ENCODE results near the gene CTXN3. TPM values are rescaled to one million over a fixed set of nuclear protein-coding genes. Genes with fewer than 3 reads are reported as not detected.

The CTXN3 gene
- total and polyA plus RNA-seq, 2 donors (not counting 3 experiments of a cell fraction or from before 2014, with no cell fraction given) = not detected

DNA sequence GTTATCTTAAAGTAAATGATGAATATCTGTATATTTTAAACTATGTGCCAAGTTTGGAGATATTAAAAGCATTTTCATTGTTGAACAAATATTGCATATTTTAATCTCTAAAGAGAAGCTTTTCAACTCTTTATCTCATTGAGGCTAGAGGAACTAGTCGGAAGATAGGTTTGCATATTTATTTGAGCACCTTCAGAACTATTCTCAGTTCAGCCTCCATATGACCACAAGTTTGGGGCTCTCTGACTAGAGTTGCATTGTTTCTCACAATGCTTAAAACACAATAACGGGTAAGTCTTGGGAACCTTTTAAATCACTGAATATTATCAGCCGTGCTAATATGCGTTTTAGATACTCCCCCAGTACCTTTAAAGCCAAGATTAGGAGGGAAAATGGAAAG, 47.3 kb upstream of the CTXN3 start:
- no peak overlapping the region for H3K9ac ChIP-seq (replicated peaks; ENCODE audit: extremely low read depth, insufficient read depth, low read length)
- ChIA-PET POLR2A (no interaction called here), CTCF (no interaction called here)
- H3K27me3 ChIP-seq (ENCODE audit: control insufficient read depth in 2 of 2, insufficient read depth in 2 of 2, low read length in 2 of 2) = peaks cover 0 to 2% of the 10 kb centered on the region in 2 experiments
- BruUV-seq (replicated peaks) = no TSS peak
- dilution Hi-C loops (cut with MboI; ENCODE audit: extremely low pct_ligation_motif_present, low sequenced_read_pairs) (no loop called here), intact Hi-C loops (cut with micrococcal nuclease) (no loop called here)
- no peak for DNase-seq (ENCODE audit: low read depth, low spot score)
- no peaks in the 10 kb centered on the region for H3K79me2 ChIP-seq (ENCODE audit: control insufficient read depth, insufficient read depth, low read length)
- no peak overlapping the region for H3K4me2 ChIP-seq (ENCODE audit: insufficient read depth, low read length)
- H2AFZ ChIP-seq (ENCODE audit: low read depth, low read length) = no peak overlapping the region
- no peaks in the 10 kb centered on the region for H3K9me1 ChIP-seq (replicated peaks; ENCODE audit: control insufficient read depth, extremely low read depth, insufficient read depth, low read length)
- no peak for FAIRE-seq
- TF ChIP-seq POLR2A (IDR thresholded peaks at IDR 0.05; ENCODE audit: low read depth, low read length) (no peak), GATA2 (IDR thresholded peaks at IDR 0.05; ENCODE audit: insufficient read depth, insufficient read length, low read depth, low read length) (no peak), FOS (IDR thresholded peaks at IDR 0.05; ENCODE audit: borderline replicate concordance, insufficient read depth, low read length) (no peak), JUN (IDR thresholded peaks at IDR 0.05; ENCODE audit: borderline replicate concordance, insufficient read depth, insufficient read length, low read depth) (no peak), EZH2 (IDR thresholded peaks at IDR 0.05; ENCODE audit: borderline replicate concordance, low read depth, low read length, severe bottlenecking) (no peak), POLR2AphosphoS5 (IDR thresholded peaks at IDR 0.05; ENCODE audit: insufficient read depth, low read depth, low read length) (no peak), MYC (IDR thresholded peaks at IDR 0.05; ENCODE audit: low read depth, low read length) (no peak)
- TF ChIP-seq, protein P1, sequence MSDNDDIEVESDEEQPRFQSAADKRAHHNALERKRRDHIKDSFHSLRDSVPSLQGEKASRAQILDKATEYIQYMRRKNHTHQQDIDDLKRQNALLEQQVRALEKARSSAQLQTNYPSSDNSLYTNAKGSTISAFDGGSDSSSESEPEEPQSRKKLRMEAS (IDR thresholded peaks at IDR 0.05; ENCODE audit: insufficient read depth, insufficient read length) = no peak
- TF ChIP-seq, protein P2, sequence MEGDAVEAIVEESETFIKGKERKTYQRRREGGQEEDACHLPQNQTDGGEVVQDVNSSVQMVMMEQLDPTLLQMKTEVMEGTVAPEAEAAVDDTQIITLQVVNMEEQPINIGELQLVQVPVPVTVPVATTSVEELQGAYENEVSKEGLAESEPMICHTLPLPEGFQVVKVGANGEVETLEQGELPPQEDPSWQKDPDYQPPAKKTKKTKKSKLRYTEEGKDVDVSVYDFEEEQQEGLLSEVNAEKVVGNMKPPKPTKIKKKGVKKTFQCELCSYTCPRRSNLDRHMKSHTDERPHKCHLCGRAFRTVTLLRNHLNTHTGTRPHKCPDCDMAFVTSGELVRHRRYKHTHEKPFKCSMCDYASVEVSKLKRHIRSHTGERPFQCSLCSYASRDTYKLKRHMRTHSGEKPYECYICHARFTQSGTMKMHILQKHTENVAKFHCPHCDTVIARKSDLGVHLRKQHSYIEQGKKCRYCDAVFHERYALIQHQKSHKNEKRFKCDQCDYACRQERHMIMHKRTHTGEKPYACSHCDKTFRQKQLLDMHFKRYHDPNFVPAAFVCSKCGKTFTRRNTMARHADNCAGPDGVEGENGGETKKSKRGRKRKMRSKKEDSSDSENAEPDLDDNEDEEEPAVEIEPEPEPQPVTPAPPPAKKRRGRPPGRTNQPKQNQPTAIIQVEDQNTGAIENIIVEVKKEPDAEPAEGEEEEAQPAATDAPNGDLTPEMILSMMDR (IDR thresholded peaks at IDR 0.05; ENCODE audit: extremely low read depth in 1 of 2, insufficient read depth in 1 of 2, low read depth in 1 of 2, low read length in 2 of 2) = no peak
- no peaks in the 10 kb centered on the region for H4K20me1 ChIP-seq (replicated peaks; ENCODE audit: control insufficient read depth, extremely low read depth, insufficient read depth, low read length)
- no peaks in the 10 kb centered on the region for H3K36me3 ChIP-seq (ENCODE audit: control insufficient read depth in 2 of 2, extremely low read depth in 1 of 2, insufficient read depth in 2 of 2, low read length in 2 of 2)
- H3K9me3 ChIP-seq (replicated peaks; ENCODE audit: control insufficient read depth, insufficient read depth, low read length) = no peaks in the 10 kb centered on the region
- no peaks in the 10 kb centered on the region for H3K4me1 ChIP-seq (ENCODE audit: control insufficient read depth, extremely low read depth, insufficient read depth, low read length)
- H3K4me3 ChIP-seq (replicated peaks in 1 of 3; ENCODE audit: insufficient read depth in 1 of 3, low read depth in 1 of 3, low read length in 3 of 3) = no peak overlapping the region
- H3K27ac ChIP-seq (ENCODE audit: insufficient read depth, low read depth, low read length) = no peak overlapping the region
